MM.1S (cell line): ENCODE data around the gene LAMP1.

Experiments used
- DNase-seq: peaks from one replicate; pipeline ENCODE4 v3.0.0-alpha.2; 2015
- H2AFZ ChIP-seq: fragments of 300-600 bp; sonication (generic); 2 replicates; pipeline ENCODE4 v1.6.0; 2016; ENCODE audit warnings: antibody characterized with exemption, low read length
- H3F3A ChIP-seq: fragments of 300-600 bp; sonication (generic); 2 replicates; pipeline ENCODE4 v1.6.1; 2016; ENCODE audit warnings: mild to moderate bottlenecking, antibody characterized with exemption, low read length, moderate library complexity, mixed read lengths; ENCODE audit not compliant: insufficient read depth
- H3K27ac ChIP-seq: fragments of 300-600 bp; sonication (generic); 2 replicates; pipeline ENCODE4 v1.5.1; 2016; ENCODE audit warnings: mild to moderate bottlenecking, low read length
- H3K27me3 ChIP-seq: fragments of 300-600 bp; sonication (generic); replicated peaks from 2 replicates; pipeline ENCODE4 v1.6.0; 2016; ENCODE audit warnings: low read length; ENCODE audit not compliant: insufficient read depth
- H3K36me3 ChIP-seq: fragments of 300-600 bp; sonication (generic); replicated peaks from 2 replicates; pipeline ENCODE4 v1.6.1; 2016; ENCODE audit warnings: mild to moderate bottlenecking, low read length, mixed read lengths; ENCODE audit not compliant: insufficient read depth
- H3K4me1 ChIP-seq: fragments of 300-600 bp; sonication (generic); 2 replicates; pipeline ENCODE4 v1.6.1; 2016; ENCODE audit warnings: low read length, mixed read lengths
- H3K4me2 ChIP-seq: fragments of 300-600 bp; sonication (generic); 2 replicates; pipeline ENCODE4 v1.6.0; 2016; ENCODE audit warnings: low read depth, low read length
- H3K4me3 ChIP-seq: fragments of 300-600 bp; sonication (generic); 2 replicates; pipeline ENCODE4 v1.5.1; 2016; ENCODE audit warnings: low read length, mixed read lengths
- H3K79me2 ChIP-seq: fragments of 300-600 bp; sonication (generic); 2 replicates; pipeline ENCODE4 v1.6.1; 2016; ENCODE audit warnings: mixed run types, low read length, mixed read lengths
- H3K9ac ChIP-seq: fragments of 300-600 bp; sonication (generic); 2 replicates; pipeline ENCODE4 v1.6.1; 2016; ENCODE audit warnings: low read length, mixed read lengths
- H3K9me2 ChIP-seq: fragments of 300-600 bp; sonication (generic); replicated peaks from 2 replicates; pipeline ENCODE4 v1.6.1; 2016; ENCODE audit warnings: mild to moderate bottlenecking, low read length, mixed read lengths; ENCODE audit not compliant: insufficient read depth
- H3K9me3 ChIP-seq: fragments of 300-600 bp; sonication (generic); replicated peaks from 2 replicates; pipeline ENCODE4 v1.6.1; 2016; ENCODE audit warnings: mild to moderate bottlenecking, low read length, mixed read lengths; ENCODE audit not compliant: insufficient read depth
- H4K20me1 ChIP-seq: fragments of 300-600 bp; sonication (generic); 2 replicates; pipeline ENCODE4 v1.6.1; 2016; ENCODE audit warnings: mild to moderate bottlenecking, low read length, moderate library complexity, mixed read lengths; ENCODE audit not compliant: insufficient read depth
- CTCF ChIP-seq: fragments of 300-600 bp; sonication (generic); IDR thresholded peaks from 2 replicates; pipeline ENCODE4 v1.5.1; 2016; ENCODE audit warnings: antibody characterized with exemption, low read length, mixed read lengths
- EZH2 ChIP-seq: fragments of 300-600 bp; sonication (generic); optimal IDR thresholded peaks from 2 replicates; pipeline ENCODE3; 2017; ENCODE audit warnings: low read depth, mild to moderate bottlenecking, antibody characterized with exemption, low read length, mixed read lengths
- EZH2phosphoT487 ChIP-seq: fragments of 300-600 bp; sonication (generic); IDR thresholded peaks from 2 replicates; pipeline ENCODE4 v1.6.1; 2018; ENCODE audit warnings: antibody characterized with exemption, low read length

Gene LAMP1

GRCh38 chr13:113320226-113320875 is 23.3 kb downstream of the LAMP1 start:
- Histone ChIP-seq H3K27me3 (no peaks in the 10 kb centered on the region), H3K9me2 (no peaks in the 10 kb centered on the region), H3F3A (no peaks in the 10 kb centered on the region), H3K27ac (no peak overlapping the region), H3K4me3 (no peak overlapping the region), H3K36me3 (no peaks in the 10 kb centered on the region), H3K4me1 (no peaks in the 10 kb centered on the region), H4K20me1 (no peaks in the 10 kb centered on the region), H2AFZ (no peak overlapping the region), H3K79me2 (no peaks in the 10 kb centered on the region), H3K4me2 (no peak overlapping the region), H3K9me3 (no peaks in the 10 kb centered on the region), H3K9ac (no peak overlapping the region)
- DNase-seq, result no peak
- TF ChIP-seq CTCF (no peak), EZH2 (no peak), EZH2phosphoT487 (no peak)

GRCh38 chr13:113321546-113321945 is 24.5 kb downstream of the LAMP1 start:
- H3F3A ChIP-seq, result no peaks in the 10 kb centered on the region
- H3K36me3 ChIP-seq, result no peaks in the 10 kb centered on the region
- no peaks in the 10 kb centered on the region for H3K9me3 ChIP-seq
- H3K9ac ChIP-seq, result no peak overlapping the region
- no peak overlapping the region for H2AFZ ChIP-seq
- no peak overlapping the region for H3K27ac ChIP-seq
- no peaks in the 10 kb centered on the region for H3K4me1 ChIP-seq
- no peak overlapping the region for H3K4me2 ChIP-seq
- no peaks in the 10 kb centered on the region for H3K9me2 ChIP-seq
- DNase-seq, result no peak
- no peak for TF ChIP-seq EZH2
- TF ChIP-seq CTCF, result no peak
- TF ChIP-seq EZH2phosphoT487, result no peak
- H3K27me3 ChIP-seq, result no peaks in the 10 kb centered on the region
- H4K20me1 ChIP-seq, result no peaks in the 10 kb centered on the region
- H3K79me2 ChIP-seq, result no peaks in the 10 kb centered on the region
- no peak overlapping the region for H3K4me3 ChIP-seq

DNA sequence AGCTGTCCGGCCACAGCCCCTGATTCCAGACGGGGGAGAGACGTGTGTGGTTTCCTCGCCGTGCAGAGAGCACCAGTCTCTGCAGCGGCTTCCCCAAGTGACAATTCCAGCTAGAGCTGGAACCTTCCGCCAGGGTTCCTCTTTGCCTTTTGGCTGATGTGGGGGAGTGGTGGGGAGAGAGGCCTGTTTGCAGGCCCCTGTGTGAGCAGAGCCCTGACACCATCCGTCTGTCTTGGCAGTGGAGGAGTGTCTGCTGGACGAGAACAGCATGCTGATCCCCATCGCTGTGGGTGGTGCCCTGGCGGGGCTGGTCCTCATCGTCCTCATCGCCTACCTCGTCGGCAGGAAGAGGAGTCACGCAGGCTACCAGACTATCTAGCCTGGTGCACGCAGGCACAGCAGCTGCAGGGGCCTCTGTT is 25.0 kb downstream of the LAMP1 start:
- Histone ChIP-seq H3K9me2 (no peaks in the 10 kb centered on the region), H3K79me2 (no peaks in the 10 kb centered on the region), H3K4me2 (no peak overlapping the region), H3K36me3 (no peaks in the 10 kb centered on the region), H2AFZ (no peak overlapping the region), H3K4me3 (no peak overlapping the region), H3K27me3 (no peaks in the 10 kb centered on the region), H3K27ac (no peak overlapping the region), H3K9ac (no peak overlapping the region), H3K4me1 (no peaks in the 10 kb centered on the region), H4K20me1 (no peaks in the 10 kb centered on the region), H3K9me3 (no peaks in the 10 kb centered on the region), H3F3A (no peaks in the 10 kb centered on the region)
- TF ChIP-seq CTCF, result no peak
- no peak for TF ChIP-seq EZH2phosphoT487
- TF ChIP-seq EZH2, result no peak
- DNase-seq, result no peak
